Measurements from ENCODE around the gene ELN. TPM values are rescaled to one million over a fixed set of nuclear protein-coding genes. Genes with fewer than 3 reads are reported as not detected.

Gene ELN
- total and polyA plus RNA-seq, 9 of the 15 experiments (the other 6 are each of a cell fraction or from before 2014, with no cell fraction given), result 0.20 TPM; not detected in 8

GRCh38 chr7:74015670-74016069 lies 12.3 kb upstream of the ELN start:
- CTCF ChIA-PET (ENCODE audit: low intra/inter-chr PET ratio), result no interaction called here
- TF ChIP-seq JUN (IDR thresholded peaks at IDR 0.05; ENCODE audit: borderline replicate concordance, low read depth, low read length) (0 out of 2 replicates have a peak, but pooled peaks have one; percentile 43), JUN (CRISPR knock-in tag; IDR thresholded peaks at IDR 0.05; ENCODE audit: borderline replicate concordance) (no peak), FOSL1 (tag; conservative IDR thresholded peaks at IDR 0.05) (peak; percentile 85), C11orf30 (IDR thresholded peaks at IDR 0.05; ENCODE audit: low read depth) (peak; percentile 38; the same call in 1 of the 2 replicates), ATF7 (IDR thresholded peaks at IDR 0.05) (0 out of 2 replicates have a peak, but pooled peaks have one; percentile 30), GABPB1 (CRISPR knock-in tag; IDR thresholded peaks at IDR 0.05) (no peak), JUND (IDR thresholded peaks at IDR 0.05; ENCODE audit: borderline replicate concordance, low read depth, low read length) (peak; percentile 52; the same call in 1 of the 2 replicates), JUND (tag; IDR thresholded peaks at IDR 0.05; ENCODE audit: borderline replicate concordance, low read depth, low read length) (peak; percentile 33; the same call in 1 of the 3 replicates), CREB1 (IDR thresholded peaks at IDR 0.05) (0 out of 2 replicates have a peak, but pooled peaks have one; percentile 19), CREB1 (CRISPR knock-in tag; IDR thresholded peaks at IDR 0.05) (no peak), ATF3 (IDR thresholded peaks at IDR 0.05) (peak; percentile 72), ATF3 (CRISPR knock-in tag; conservative IDR thresholded peaks at IDR 0.05) (no peak), MCM3 (IDR thresholded peaks at IDR 0.05) (no peak), CREM (IDR thresholded peaks at IDR 0.05; ENCODE audit: low read depth) (peak; percentile 73), SP1 (CRISPR knock-in tag; IDR thresholded peaks at IDR 0.05) (no peak), ATF1 (CRISPR knock-in tag; IDR thresholded peaks at IDR 0.05) (no peak), ATF1 (tag; IDR thresholded peaks at IDR 0.05) (peak; percentile 62), ZNF316 (IDR thresholded peaks at IDR 0.05) (peak; percentile 64)
- peaks cover 6% of the 10 kb centered on the region; the same call in 1 of the 2 replicates for H4K20me1 ChIP-seq (replicated peaks; ENCODE audit: control insufficient read depth, insufficient read depth, low read length)

More at GRCh38 chr7:74015670-74016069, 12.3 kb upstream of the ELN start:
- Histone ChIP-seq H3K4me3 (no peak overlapping the region), H3K4me1 (replicated peaks in 1 of 2; ENCODE audit: control insufficient read depth in 2 of 2, insufficient read depth in 2 of 2, low read length in 2 of 2) (peaks cover 0 to 12% of the 10 kb centered on the region in 2 experiments; a peak in 2 of 5 replicates), H3K27ac (ENCODE audit: extremely low read depth, low read depth, low read length) (no peak overlapping the region), H3K36me3 (ENCODE audit: control insufficient read depth, insufficient read depth, low read length) (no peaks in the 10 kb centered on the region), H3K27me3 (ENCODE audit: control insufficient read depth in 2 of 2, insufficient read depth in 2 of 2, low read length in 2 of 2) (peaks cover 17 to 65% of the 10 kb centered on the region in 2 experiments; a peak in 4 of 5 replicates), H3K9me1 (ENCODE audit: control insufficient read depth, insufficient read depth, low read length) (no peaks in the 10 kb centered on the region), H3K79me2 (ENCODE audit: control insufficient read depth, insufficient read depth, low read length) (no peaks in the 10 kb centered on the region), H3K9me3 (replicated peaks; ENCODE audit: control insufficient read depth, insufficient read depth, low read depth, low read length) (no peaks in the 10 kb centered on the region), H3K9ac (ENCODE audit: insufficient read depth in 1 of 2, low read depth in 2 of 2, low read length in 2 of 2) (no peak overlapping the region), H3K4me2 (ENCODE audit: insufficient read depth, low read length) (no peak overlapping the region), H2AFZ (ENCODE audit: low read depth, low read length) (no peak overlapping the region)
- POLR2A ChIA-PET, result interaction anchor here (2.2 kb wide), 1 partner anchor 10 kb away, joined by 8 read pairs; no protein-coding TSS in a partner anchor
- WGBS (ENCODE audit: insufficient coverage, low coverage, missing lambda C conversion rate), result 5% methylated on average over 4 of the region's 4 CpGs
- DNase-seq (ENCODE audit: extremely low read depth in 1 of 4, low spot score in 3 of 4) (no peak), ATAC-seq (no peak), FAIRE-seq (no peak)
- no TSS peak for BruUV-seq (replicated peaks)
- intact Hi-C loops (cut with micrococcal nuclease) (loop anchor here (5.0 kb wide), 1 partner anchor 143 kb away; no protein-coding TSS in a partner anchor), in situ Hi-C loops (cut with MboI) (no loop called here)
